Fibroblast of pulmonary artery (primary cell): ENCODE data around the gene FRMD1.

Experiments
- DNase-seq: peaks from one replicate; pipeline ENCODE4 v3.0.0-alpha.2; 2010; ENCODE audit warnings: low read depth
- H3K4me3 ChIP-seq: replicated peaks from 2 replicates; pipeline ENCODE4 v1.5.1; 2011; ENCODE audit warnings: low read depth, mild to moderate bottlenecking, control low read depth, low read length, moderate library complexity
- TF ChIP-seq, protein P1 (sequence below): IDR thresholded peaks from 2 replicates; pipeline ENCODE4 v1.5.1; 2011; ENCODE audit warnings: mild to moderate bottlenecking, control low read depth, low read length, inconsistent platforms; ENCODE audit errors: missing control alignments

The FRMD1 gene

DNA sequence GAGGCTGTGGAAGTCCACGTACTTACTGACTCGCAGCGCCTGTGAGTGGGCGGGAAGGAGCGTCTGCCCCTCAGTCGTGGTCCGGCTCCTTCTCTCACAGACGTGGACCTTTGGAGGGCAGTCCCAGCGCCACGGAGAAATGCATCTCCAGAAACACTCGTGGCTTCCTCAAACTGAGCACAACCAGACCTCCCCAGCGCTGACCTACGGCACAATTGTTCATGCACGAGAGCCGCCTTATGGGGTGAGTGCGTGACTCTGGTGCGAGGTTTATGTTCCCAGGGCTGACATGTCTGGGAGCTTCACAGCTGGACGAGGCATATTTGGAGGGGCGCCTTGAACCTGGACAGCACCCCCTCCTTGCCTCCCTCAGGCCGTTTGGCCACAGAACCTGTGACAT is 29.7 kb downstream of the FRMD1 start:
- TF ChIP-seq, protein P1, sequence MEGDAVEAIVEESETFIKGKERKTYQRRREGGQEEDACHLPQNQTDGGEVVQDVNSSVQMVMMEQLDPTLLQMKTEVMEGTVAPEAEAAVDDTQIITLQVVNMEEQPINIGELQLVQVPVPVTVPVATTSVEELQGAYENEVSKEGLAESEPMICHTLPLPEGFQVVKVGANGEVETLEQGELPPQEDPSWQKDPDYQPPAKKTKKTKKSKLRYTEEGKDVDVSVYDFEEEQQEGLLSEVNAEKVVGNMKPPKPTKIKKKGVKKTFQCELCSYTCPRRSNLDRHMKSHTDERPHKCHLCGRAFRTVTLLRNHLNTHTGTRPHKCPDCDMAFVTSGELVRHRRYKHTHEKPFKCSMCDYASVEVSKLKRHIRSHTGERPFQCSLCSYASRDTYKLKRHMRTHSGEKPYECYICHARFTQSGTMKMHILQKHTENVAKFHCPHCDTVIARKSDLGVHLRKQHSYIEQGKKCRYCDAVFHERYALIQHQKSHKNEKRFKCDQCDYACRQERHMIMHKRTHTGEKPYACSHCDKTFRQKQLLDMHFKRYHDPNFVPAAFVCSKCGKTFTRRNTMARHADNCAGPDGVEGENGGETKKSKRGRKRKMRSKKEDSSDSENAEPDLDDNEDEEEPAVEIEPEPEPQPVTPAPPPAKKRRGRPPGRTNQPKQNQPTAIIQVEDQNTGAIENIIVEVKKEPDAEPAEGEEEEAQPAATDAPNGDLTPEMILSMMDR: no peak
- no peak for DNase-seq
- no peak overlapping the region for H3K4me3 ChIP-seq

- TF ChIP-seq, protein P1: no peak
- no peak overlapping the region for H3K4me3 ChIP-seq
- DNase-seq: no peak
These were observed 30.3 kb downstream of the FRMD1 start for GRCh38 chr6:168048724-168049025.

- no peak for DNase-seq
- H3K4me3 ChIP-seq: no peak overlapping the region
- TF ChIP-seq, protein P1: no peak
These were observed 30.9 kb downstream of the FRMD1 start for GRCh38 chr6:168047841-168048723.

- TF ChIP-seq, protein P1: no peak
- no peak overlapping the region for H3K4me3 ChIP-seq
- DNase-seq: no peak
These were observed 32.3 kb downstream of the FRMD1 start for GRCh38 chr6:168046696-168047095.

DNA sequence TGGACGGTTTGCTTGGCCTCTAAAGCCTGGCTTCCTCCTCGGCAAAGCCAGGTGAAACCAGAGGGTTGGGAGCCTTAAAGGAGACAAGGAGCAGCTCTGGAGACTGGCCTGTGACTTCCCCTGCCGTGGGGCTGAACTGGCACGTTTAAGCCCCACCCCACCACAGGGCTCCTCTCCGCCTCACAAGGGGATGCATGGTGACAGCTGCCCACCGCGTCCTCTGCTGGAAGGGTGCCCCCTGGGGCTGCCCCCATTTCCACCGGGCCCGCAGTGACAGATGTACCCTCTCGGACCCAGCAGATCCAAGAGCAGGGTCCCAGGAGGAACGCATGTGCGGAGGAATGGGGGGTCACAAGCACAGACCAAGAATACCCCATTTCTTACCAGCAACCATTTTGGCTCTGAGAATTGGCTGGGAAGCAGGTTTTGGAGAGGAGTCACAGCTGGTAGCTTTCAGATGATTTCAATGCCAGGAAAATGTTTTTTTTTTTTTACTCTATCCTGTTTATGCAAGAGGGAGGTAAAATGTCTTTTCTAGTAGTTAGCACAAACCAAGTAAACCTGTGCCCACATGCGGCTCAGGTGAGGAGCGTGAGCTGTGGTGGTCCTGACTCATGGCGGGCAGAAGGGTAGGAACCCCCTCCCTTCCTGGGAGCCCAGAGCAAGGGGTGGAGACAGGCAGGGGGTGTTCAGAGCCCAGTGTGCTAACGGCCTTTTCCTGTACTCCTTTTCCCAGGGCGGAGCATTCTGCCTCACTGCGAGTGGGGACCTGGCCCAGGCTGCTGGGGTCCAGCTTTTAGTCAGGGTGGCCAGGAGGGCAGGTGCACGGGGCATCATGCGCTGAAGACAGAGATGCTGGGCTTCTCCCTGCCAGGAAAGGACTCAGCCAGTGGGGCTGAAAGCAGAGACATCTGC is 33.0 kb downstream of the FRMD1 start:
- no peak overlapping the region for H3K4me3 ChIP-seq
- DNase-seq: peak; percentile 63
- TF ChIP-seq, protein P1: no peak

DNA sequence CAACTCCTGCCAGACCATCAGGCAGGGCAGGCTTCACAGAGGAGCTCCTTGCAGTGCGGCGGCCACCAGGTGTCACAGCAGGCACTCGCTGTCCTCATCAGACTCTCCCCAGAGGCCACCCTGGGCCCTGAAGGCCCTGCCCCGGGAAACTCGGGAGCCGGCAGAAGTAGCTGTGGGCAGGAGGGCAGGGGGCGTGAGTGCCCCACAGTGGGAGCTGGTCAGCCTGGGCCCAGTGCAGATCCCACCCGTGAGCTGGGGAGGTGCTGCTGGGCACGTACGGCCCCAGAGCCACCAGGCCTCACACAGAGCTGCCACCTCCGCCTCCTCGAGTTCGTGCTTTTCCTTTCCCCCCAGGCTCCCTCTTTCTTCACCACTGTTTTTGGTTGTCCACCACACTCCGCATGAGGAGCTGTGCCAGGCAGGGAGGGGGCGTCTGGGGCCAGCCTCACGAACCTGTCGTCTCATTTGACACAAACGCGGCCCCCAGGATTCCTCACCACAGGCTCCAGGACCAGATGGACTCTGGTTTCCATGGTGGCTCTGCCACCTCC is 33.8 kb downstream of the FRMD1 start:
- DNase-seq: no peak
- no peak overlapping the region for H3K4me3 ChIP-seq
- TF ChIP-seq, protein P1: no peak
